ENCODE results near the gene PRR35. TPM values are rescaled to one million over a fixed set of nuclear protein-coding genes. Genes with fewer than 3 reads are reported as not detected.
A peak's percentile ranks its signal among the peaks of the same experiment; 100 is the strongest.

Gene PRR35
- total RNA-seq, 1 donor from 2014 or later, result 0.12 TPM

DNA sequence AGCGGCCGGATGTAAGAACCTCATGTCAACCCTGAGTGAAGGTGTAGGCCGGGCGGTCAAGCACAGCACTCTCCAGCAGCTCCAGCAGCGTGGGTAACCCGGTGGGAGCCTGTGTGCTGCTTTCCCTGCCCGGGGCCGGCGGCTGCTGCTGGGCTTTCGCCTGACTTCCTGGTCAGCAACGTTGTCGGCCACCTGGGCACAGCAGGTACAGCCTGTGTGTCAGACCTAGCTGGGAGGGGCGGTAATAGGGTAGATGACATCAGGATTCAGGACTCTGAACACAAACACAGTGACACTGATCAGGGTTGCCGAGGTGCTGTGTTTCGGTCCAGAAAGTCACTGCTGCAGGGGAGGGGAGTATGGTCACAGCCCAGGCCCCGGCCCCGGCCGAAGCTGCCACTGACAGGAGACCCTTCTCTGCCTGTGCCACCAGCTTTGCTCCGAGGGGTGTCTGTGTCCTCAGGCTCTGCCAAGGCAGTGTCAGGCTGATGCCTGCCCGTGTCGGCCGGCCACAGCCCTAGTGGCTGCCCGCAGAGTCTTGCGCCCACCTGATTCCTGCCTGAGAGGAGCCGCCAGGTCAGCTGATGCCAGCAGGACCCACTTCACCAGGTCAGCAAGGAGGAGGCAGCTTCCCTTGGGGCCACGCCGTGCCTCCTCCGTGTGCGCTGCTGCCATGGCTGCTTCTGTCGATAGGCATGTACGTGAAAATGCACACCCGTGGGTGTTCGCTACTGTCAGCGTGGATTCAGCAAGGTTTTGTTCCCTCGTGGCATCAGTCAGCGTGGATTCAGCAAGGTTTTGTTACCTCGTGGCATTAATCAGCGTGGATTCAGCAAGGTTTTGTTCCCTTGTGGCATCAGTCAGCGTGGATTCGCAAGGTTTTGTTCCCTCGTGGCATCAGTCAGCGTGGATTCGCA, 38.9 kb downstream of the PRR35 start:
- H3K4me3 Mint-ChIP-seq, result no peak overlapping the region
- H3K27me3 Mint-ChIP-seq, result no peaks in the 10 kb centered on the region
- TF ChIP-seq, protein P1, sequence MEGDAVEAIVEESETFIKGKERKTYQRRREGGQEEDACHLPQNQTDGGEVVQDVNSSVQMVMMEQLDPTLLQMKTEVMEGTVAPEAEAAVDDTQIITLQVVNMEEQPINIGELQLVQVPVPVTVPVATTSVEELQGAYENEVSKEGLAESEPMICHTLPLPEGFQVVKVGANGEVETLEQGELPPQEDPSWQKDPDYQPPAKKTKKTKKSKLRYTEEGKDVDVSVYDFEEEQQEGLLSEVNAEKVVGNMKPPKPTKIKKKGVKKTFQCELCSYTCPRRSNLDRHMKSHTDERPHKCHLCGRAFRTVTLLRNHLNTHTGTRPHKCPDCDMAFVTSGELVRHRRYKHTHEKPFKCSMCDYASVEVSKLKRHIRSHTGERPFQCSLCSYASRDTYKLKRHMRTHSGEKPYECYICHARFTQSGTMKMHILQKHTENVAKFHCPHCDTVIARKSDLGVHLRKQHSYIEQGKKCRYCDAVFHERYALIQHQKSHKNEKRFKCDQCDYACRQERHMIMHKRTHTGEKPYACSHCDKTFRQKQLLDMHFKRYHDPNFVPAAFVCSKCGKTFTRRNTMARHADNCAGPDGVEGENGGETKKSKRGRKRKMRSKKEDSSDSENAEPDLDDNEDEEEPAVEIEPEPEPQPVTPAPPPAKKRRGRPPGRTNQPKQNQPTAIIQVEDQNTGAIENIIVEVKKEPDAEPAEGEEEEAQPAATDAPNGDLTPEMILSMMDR (conservative IDR thresholded peaks at IDR 0.05), result no peak
- no peak for DNase-seq (ENCODE audit: extremely low spot score, unreplicated experiment)
- no peaks in the 10 kb centered on the region for H3K9me3 Mint-ChIP-seq
- peaks cover 13% of the 10 kb centered on the region for H3K36me3 Mint-ChIP-seq
- peaks cover 10% of the 10 kb centered on the region for H3K4me1 Mint-ChIP-seq (ENCODE audit: unreplicated experiment)
- H3K27ac Mint-ChIP-seq, result no peak overlapping the region

DNA sequence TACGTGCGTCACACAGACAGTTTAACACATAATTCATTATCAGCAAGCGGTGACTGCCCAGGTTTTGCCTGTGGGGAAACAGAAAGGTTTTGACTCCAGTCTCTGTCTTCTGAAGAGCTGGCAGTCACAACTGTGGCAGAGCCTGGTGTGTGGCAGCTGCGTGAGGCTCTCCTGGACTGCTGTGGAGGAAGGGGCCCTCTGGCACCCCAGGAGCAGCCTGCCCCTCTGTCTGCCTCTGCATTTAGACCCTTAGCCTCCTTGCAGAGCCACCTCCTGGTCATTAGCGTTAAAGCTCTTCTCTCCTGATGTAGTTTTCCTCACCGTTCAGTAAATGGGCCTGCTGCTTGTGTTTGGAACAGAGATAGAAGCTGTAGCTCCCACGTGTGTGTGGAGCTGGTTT, 40.6 kb downstream of the PRR35 start:
- Mint-ChIP-seq H3K4me3 (no peak overlapping the region), H3K27me3 (no peaks in the 10 kb centered on the region), H3K36me3 (peaks cover 17% of the 10 kb centered on the region), H3K27ac (no peak overlapping the region), H3K9me3 (no peaks in the 10 kb centered on the region), H3K4me1 (ENCODE audit: unreplicated experiment) (peaks cover 4% of the 10 kb centered on the region)
- TF ChIP-seq, protein P1 (conservative IDR thresholded peaks at IDR 0.05), result peak; percentile 30
- no peak for DNase-seq (ENCODE audit: extremely low spot score, unreplicated experiment)

DNA sequence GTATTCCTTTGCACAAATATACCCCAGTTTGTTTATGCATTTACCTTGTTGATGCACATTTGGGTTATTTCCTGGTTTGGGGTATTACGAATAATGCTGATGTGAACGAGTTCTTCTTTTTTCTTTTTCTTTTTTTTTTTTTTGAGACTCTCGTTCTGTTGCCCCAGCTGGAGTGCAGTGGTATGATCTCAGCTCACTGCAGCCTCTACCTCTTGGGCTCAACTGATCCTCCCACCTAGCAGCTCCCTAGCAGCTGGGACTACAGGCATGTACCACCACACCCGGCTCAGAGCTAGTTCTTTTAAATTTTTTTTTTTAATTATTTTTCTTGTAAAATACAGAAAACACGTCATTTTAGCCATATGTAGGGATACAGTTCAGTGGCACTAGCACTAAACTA, 43.7 kb downstream of the PRR35 start:
- Mint-ChIP-seq H3K27ac (no peak overlapping the region), H3K36me3 (peaks cover 12% of the 10 kb centered on the region), H3K4me1 (ENCODE audit: unreplicated experiment) (peaks cover 9% of the 10 kb centered on the region), H3K27me3 (no peaks in the 10 kb centered on the region), H3K4me3 (no peak overlapping the region), H3K9me3 (no peaks in the 10 kb centered on the region)
- DNase-seq (ENCODE audit: extremely low spot score, unreplicated experiment), result no peak
- TF ChIP-seq, protein P1 (conservative IDR thresholded peaks at IDR 0.05), result no peak

DNA sequence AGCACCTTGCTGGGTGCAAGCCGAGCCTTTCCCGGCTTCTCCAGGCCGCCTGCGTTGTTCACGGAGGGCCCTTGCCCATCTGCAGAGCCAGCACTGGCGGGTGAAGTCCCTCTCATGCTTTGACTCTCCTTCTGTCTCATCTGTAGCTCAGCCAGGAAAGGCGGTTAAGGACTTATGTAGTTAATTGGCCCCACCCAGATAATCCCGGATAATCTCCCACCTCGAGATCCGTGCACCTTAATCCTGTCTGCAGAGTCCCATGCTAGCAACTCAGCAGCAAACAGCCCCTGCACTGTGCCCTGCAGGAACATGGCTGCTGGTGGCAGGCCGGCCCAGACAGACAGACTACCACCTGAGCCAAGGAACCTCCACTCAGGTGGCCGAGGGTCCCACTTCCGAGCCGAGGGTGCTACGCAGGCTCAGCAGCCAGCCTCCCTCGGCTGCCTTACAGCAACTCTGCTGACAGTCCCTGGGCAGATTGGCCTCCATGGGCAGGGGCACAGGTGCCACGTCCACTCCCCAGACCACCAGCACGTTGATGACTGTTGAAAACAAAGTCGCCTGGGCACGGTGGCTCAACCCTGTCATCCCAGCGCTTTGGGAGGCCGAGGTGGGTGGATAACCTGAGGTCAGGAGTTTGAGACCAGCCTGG, 46.6 kb downstream of the PRR35 start:
- no peak overlapping the region for H3K27ac Mint-ChIP-seq
- no peak overlapping the region for H3K4me3 Mint-ChIP-seq
- no peak for DNase-seq (ENCODE audit: extremely low spot score, unreplicated experiment)
- TF ChIP-seq, protein P1 (conservative IDR thresholded peaks at IDR 0.05), result no peak
- H3K27me3 Mint-ChIP-seq, result no peaks in the 10 kb centered on the region
- H3K9me3 Mint-ChIP-seq, result no peaks in the 10 kb centered on the region
- H3K36me3 Mint-ChIP-seq, result peaks cover 12% of the 10 kb centered on the region
- H3K4me1 Mint-ChIP-seq (ENCODE audit: unreplicated experiment), result peaks cover 13% of the 10 kb centered on the region

DNA sequence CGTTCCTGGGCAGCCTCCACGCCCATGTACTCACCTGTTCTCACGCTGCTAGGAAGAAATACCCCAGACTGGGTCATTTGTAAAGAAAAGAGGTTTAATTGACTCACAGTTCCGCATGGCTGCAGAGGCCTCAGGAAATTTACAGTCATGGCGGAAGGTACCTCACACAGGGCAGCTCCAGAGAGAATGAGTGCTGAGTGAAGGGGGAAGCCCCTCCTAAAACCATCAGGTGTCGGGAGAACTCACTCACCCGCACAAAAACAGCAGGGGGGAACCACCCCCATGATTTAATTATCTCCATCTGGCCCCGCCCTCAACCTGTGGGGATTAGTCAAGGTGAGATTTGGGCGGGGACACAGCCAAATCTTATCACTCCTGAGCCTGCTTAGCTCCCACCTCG, 47.8 kb downstream of the PRR35 start:
- no peak for DNase-seq (ENCODE audit: extremely low spot score, unreplicated experiment)
- Mint-ChIP-seq H3K27me3 (no peaks in the 10 kb centered on the region), H3K4me3 (no peak overlapping the region), H3K4me1 (ENCODE audit: unreplicated experiment) (peaks cover 13% of the 10 kb centered on the region), H3K9me3 (no peaks in the 10 kb centered on the region), H3K36me3 (peaks cover 11% of the 10 kb centered on the region), H3K27ac (no peak overlapping the region)
- TF ChIP-seq, protein P1 (conservative IDR thresholded peaks at IDR 0.05), result no peak
